ENCODE results near the gene MFNG.

Gene MFNG

DNA sequence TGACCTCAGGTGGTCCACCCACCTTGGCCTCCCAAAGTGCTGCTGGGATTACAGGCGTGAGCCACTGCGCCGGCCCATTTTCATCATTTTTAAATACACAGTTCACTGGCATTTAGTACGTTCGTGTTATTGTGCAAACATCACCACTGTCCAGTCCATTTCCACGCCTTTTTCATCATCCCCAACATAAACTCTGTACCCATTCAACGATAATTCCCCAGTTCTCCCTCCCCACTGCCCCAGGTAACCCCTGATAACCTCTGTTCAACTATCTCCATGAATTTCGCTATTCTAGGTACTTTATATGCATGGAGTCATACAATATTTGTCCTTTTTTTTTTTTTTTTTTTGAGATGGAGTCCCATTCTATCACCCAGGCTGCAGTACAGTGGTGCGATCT, 40.7 kb downstream of the MFNG start:
- Mint-ChIP-seq H3K9me3 (peaks cover 7% of the 10 kb centered on the region), H3K36me3 (peaks cover 2% of the 10 kb centered on the region)
- ATAC-seq (ENCODE audit: low read depth): no peak

DNA sequence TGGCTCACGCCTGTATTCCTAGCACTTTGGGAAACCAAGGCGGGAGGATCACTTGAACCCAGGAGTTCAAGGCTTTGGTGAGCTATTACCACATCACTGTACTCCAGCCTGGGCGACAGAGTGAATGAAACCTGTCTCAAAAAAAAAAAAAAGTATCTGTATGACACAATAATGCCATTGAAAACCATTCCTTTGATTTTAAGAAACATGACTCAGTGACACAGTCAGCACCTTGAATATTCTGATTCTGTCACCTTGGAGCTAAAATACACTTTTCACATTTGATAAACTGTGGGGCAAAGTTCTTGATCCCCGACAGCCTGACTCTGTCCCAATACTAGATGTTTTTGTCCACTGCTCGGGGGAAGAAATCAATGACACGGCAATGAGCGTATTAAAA, 42.2 kb downstream of the MFNG start:
- H3K4me1 Mint-ChIP-seq: no peaks in the 10 kb centered on the region
- H3K4me3 Mint-ChIP-seq: no peak overlapping the region
- peaks cover 10% of the 10 kb centered on the region for H3K27me3 Mint-ChIP-seq
- peaks cover 7% of the 10 kb centered on the region for H3K9me3 Mint-ChIP-seq
- H3K36me3 Mint-ChIP-seq: peaks cover 2% of the 10 kb centered on the region
- H3K27ac Mint-ChIP-seq: no peak overlapping the region
- DNase-seq (ENCODE audit: low spot score in 2 of 2) (no peak), ATAC-seq (ENCODE audit: low read depth) (no peak)

More for the DNA sequence above, 40.7 kb downstream of the MFNG start:
- Mint-ChIP-seq H3K4me1 (no peaks in the 10 kb centered on the region), H3K27ac (no peak overlapping the region), H3K4me3 (no peak overlapping the region), H3K27me3 (peaks cover 10% of the 10 kb centered on the region)
- no peak for DNase-seq (ENCODE audit: low spot score in 2 of 2)

DNA sequence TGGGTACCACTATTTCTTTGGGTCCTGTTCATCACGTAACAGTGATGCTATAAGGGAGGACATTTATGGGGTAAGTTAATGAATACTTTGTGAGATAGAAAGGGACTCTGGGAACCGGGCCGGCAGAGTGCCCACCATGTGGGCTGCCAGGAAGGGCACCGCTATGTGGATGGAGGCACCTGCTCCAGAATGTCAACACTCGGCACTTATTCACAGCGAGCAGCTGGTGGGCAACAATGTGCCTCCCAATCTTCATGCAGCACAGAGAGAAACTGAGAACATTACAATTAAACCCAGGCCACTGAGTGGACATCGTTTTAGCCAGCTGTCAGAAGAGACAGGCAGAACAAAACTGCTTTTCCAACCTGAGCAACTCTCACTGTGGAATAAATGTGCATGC, 43.1 kb downstream of the MFNG start:
- Mint-ChIP-seq H3K27ac (no peak overlapping the region), H3K9me3 (peaks cover 7% of the 10 kb centered on the region), H3K27me3 (peaks cover 9% of the 10 kb centered on the region), H3K4me1 (no peaks in the 10 kb centered on the region), H3K4me3 (no peak overlapping the region), H3K36me3 (peaks cover 2% of the 10 kb centered on the region)
- no peak for DNase-seq (ENCODE audit: low spot score in 2 of 2)
- no peak for ATAC-seq (ENCODE audit: low read depth)

DNA sequence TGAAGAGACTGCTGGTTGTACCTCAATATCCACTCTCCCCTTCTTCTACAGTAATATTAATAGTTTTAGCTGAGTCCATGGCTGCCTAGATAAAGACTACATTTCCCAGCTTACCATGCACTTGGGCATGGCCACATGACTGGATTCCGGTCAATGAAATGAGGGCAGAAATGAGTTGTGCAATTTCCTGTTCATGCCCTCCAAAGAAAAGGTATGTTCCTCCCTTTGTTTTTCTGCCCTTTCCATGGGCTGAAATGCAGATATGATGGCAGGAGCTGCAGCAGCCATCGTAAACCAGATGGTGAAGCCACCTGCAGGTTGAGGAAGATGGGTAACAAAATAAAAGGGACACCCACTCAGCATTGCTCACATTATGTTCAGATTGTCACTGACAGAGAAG, 43.6 kb downstream of the MFNG start:
- no peak for ATAC-seq (ENCODE audit: low read depth)
- peaks cover 2% of the 10 kb centered on the region for H3K36me3 Mint-ChIP-seq

DNA sequence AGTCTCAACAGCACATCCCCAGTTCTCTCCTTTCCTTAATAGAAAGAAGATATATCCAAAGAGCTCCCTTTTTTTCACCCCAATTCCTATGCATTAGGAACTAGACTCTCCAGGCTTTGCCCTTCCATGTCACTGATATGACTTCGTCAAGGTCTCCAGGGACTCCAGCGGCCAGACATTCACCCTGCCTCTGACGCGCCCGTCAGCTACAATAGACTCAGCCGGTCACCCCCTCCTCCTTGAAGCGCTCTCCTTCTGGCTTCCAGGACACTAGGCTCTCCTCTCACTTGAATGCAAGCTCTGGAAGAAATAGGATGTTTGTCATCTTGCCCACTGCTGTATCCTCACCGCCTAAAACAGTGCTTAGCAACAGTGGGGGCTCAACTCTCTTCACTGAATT, 44.0 kb downstream of the MFNG start:
- Mint-ChIP-seq H3K36me3 (peaks cover 2% of the 10 kb centered on the region), H3K27me3 (peaks cover 11% of the 10 kb centered on the region), H3K4me1 (no peaks in the 10 kb centered on the region), H3K9me3 (peaks cover 7% of the 10 kb centered on the region), H3K27ac (no peak overlapping the region), H3K4me3 (no peak overlapping the region)
- no peak for DNase-seq (ENCODE audit: low spot score in 2 of 2)
- no peak for ATAC-seq (ENCODE audit: low read depth)

More for the DNA sequence above, 43.6 kb downstream of the MFNG start:
- H3K4me3 Mint-ChIP-seq: no peak overlapping the region
- no peak for DNase-seq (ENCODE audit: low spot score in 2 of 2)
- H3K27ac Mint-ChIP-seq: no peak overlapping the region
- H3K4me1 Mint-ChIP-seq: no peaks in the 10 kb centered on the region
- peaks cover 7% of the 10 kb centered on the region for H3K9me3 Mint-ChIP-seq
- peaks cover 9% of the 10 kb centered on the region for H3K27me3 Mint-ChIP-seq

DNA sequence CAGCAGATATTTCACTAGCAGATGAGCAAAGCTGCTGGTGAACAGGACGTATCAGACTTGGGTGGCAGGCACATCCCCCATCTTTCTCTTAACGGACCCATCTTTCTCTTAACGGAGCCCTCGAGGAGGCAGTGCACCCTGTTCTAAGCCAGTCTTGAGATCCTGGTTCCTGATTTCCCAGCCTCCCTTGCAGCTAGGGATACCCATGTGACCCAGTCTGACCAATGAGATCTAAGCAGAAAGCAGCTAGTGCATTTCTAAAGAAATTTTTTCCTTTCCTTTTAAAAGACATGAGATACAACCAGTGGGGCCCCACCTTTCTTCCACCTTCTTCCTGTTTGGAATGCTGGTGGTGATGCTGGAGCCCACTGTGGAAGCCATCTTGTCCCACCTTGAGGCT, 45.3 kb downstream of the MFNG start:
- Mint-ChIP-seq H3K27ac (no peak overlapping the region), H3K36me3 (peaks cover 2% of the 10 kb centered on the region), H3K4me3 (no peak overlapping the region), H3K4me1 (no peaks in the 10 kb centered on the region), H3K9me3 (peaks cover 7% of the 10 kb centered on the region), H3K27me3 (peaks cover 11% of the 10 kb centered on the region)
- DNase-seq (ENCODE audit: low spot score in 2 of 2) (no peak), ATAC-seq (ENCODE audit: low read depth) (no peak)

DNA sequence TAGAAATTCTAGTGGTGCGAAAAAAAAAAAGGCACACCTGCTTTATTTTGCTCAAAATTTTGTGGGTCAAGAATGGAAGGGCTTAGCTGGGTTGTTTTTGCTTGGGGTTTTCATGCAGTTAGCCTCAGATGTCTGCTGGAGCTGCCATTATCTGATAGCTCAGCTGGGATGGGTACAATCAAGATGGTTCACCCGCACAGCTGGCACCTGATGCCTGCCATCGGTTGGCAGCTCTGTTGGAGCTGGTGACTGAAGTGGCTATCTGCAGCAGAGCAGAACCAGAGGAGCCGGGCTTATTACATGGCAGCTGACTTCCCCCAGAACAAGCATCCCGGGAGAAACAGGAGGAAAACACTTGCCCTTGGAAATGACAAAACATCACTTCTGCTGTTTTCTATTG, 46.8 kb downstream of the MFNG start:
- ATAC-seq (ENCODE audit: low read depth): no peak

DNA sequence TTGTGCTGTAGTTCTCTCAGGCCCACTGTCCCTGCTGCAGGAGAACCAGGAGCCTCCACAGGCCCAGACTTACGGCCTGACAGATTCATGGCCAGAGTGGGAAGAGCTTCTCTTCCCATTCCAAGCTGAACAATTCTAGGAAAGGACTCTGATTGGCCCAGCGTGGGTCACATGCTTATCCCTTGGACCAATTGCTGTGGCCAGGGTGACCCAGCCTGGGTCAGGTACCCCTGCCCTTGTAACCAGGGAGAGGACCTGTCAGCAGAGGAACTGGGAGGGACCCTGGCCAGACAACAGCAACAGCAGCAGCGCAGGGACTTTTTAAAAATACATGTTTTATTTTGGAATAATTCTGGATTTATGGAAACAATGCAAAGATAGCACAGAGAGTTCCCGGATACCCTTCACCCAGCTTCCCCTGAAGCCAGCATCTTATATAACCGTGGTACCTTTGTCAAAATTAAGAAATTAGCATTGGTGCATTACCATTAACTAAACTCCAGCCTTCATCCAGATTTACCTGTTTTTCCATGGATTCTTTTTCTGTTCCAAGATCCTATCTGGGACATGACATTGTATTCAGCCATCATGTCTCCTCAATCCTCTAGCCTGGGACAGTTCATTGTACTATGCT, 50.1 kb downstream of the MFNG start:
- H3K4me1 Mint-ChIP-seq: no peaks in the 10 kb centered on the region
- no peak for ATAC-seq (ENCODE audit: low read depth)
- H3K27ac Mint-ChIP-seq: no peak overlapping the region
- H3K36me3 Mint-ChIP-seq: peaks cover 5% of the 10 kb centered on the region
- peaks cover 28% of the 10 kb centered on the region for H3K27me3 Mint-ChIP-seq
- H3K4me3 Mint-ChIP-seq: no peak overlapping the region
- no peaks in the 10 kb centered on the region for H3K9me3 Mint-ChIP-seq
- DNase-seq (ENCODE audit: low spot score in 2 of 2): no peak

More for the DNA sequence above, 46.8 kb downstream of the MFNG start:
- H3K4me3 Mint-ChIP-seq: no peak overlapping the region
- peaks cover 7% of the 10 kb centered on the region for H3K9me3 Mint-ChIP-seq
- H3K36me3 Mint-ChIP-seq: no peaks in the 10 kb centered on the region
- no peaks in the 10 kb centered on the region for H3K4me1 Mint-ChIP-seq
- no peak overlapping the region for H3K27ac Mint-ChIP-seq
- peaks cover 17% of the 10 kb centered on the region for H3K27me3 Mint-ChIP-seq
- no peak for DNase-seq (ENCODE audit: low spot score in 2 of 2)

DNA sequence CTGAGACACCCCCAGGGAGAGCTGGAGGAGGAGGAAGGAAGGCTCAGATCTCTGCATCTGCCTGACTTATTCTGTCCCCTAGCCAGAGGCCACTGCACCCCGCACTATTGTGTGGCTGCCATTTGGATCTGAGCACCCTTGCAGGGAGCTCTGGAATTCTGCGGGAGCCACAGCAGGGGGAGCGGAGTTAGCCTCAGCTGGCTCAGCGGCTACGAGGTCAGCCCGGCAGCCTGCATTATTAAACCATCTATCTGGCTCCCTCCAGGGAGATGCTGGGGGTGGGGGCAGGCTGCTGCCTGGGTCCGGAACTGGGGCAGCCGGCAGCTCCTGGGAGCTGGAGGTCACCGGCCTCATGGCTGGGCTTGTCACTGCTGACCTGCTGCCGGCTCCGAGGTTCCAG, 52.4 kb downstream of the MFNG start:
- no peak overlapping the region for H3K27ac Mint-ChIP-seq
- no peak for DNase-seq (ENCODE audit: low spot score in 2 of 2)
- ATAC-seq (ENCODE audit: low read depth): no peak
- peaks cover 44% of the 10 kb centered on the region for H3K27me3 Mint-ChIP-seq
- H3K36me3 Mint-ChIP-seq: peaks cover 5% of the 10 kb centered on the region
- no peaks in the 10 kb centered on the region for H3K9me3 Mint-ChIP-seq
- H3K4me1 Mint-ChIP-seq: no peaks in the 10 kb centered on the region
- no peak overlapping the region for H3K4me3 Mint-ChIP-seq

DNA sequence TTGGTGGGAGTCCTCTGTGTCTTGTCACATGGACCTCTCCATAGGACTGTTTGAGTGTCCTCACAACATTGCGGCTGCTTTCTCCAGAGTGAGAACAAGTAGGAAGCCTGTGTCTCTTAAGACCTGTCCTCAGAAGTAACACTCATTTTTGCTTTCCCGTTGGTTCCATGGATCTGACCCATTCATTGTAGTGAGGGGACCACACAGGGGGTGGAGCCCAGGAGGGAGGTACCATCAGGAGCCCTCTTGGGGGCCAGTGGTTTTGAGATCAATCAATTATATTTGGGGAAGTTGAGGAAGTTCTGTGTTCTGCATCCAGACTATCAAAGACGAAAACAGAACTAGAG, 53.5 kb downstream of the MFNG start:
- Mint-ChIP-seq H3K27ac (no peak overlapping the region), H3K9me3 (no peaks in the 10 kb centered on the region), H3K36me3 (peaks cover 5% of the 10 kb centered on the region), H3K4me3 (no peak overlapping the region), H3K4me1 (peaks cover 2% of the 10 kb centered on the region), H3K27me3 (peaks cover 47% of the 10 kb centered on the region)
- no peak for DNase-seq (ENCODE audit: low spot score in 2 of 2)
- no peak for ATAC-seq (ENCODE audit: low read depth)

DNA sequence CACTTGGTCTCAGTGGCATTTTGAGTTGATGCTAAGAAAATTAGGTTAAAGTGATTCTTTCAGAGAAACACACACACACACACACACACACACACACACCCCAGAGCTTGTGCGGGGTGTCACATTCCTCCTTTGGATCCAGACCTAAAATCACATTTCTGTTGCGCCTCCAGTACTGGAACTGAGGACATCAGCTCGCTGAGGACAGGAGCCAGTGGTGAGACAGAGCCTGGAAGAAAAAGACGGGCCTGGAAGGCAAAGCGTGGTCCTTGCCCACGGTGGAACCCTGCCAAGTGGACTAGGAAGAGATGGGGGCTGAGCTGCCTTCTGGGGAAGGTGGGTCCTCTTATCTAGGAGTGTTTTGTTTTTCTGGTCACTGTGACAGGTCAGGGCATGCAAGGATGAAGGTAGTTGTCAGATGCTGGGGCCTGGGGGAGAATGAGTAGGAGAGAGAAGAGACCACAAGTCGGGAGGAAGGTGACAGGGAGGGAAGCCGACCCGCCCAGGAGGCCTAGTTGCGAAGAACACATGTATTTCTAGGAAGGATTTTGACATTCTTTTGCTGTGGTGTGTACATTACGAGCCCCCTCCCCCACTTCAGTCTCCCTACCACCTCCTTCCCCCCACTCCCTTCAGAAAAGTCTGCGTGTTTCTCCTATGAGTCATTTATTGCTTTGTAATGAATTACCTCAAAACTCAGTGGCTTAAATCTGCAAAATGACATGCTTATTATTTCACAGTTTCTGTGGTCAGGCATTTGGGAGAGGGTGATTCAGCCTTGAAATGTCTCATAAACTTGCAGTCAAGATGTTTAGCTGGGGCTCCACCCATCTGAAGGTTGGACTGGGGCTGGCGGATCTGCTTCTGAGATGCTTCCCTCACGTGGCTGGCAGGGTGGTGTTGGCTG, 54.1 kb downstream of the MFNG start:
- ATAC-seq (ENCODE audit: low read depth): no peak
- H3K4me3 Mint-ChIP-seq: no peak overlapping the region
- peaks cover 5% of the 10 kb centered on the region for H3K36me3 Mint-ChIP-seq
- H3K4me1 Mint-ChIP-seq: peaks cover 2% of the 10 kb centered on the region
- peaks cover 44% of the 10 kb centered on the region for H3K27me3 Mint-ChIP-seq
- H3K27ac Mint-ChIP-seq: no peak overlapping the region
- no peak for DNase-seq (ENCODE audit: low spot score in 2 of 2)
- H3K9me3 Mint-ChIP-seq: no peaks in the 10 kb centered on the region

DNA sequence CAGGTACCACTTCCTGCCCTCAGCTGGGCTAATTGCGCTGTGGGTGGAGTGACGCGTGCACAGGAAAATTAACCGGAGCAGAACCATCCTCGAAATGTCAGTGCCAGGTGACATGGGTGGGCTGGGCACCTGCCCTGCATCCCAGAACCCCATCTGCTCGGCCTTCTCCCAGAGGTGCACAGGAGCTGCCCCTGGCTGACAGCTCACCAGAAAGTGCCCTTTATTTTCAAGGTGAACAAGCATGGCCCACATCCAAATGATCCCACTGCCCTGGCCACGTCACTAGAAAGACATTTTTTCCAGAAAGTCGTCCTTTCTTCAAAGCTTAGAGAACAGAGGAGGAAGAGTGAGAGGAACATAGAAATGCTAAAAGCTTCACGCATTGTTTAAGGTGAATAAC, 54.8 kb downstream of the MFNG start:
- Mint-ChIP-seq H3K27me3 (peaks cover 50% of the 10 kb centered on the region), H3K36me3 (peaks cover 5% of the 10 kb centered on the region), H3K9me3 (no peaks in the 10 kb centered on the region), H3K4me1 (peaks cover 2% of the 10 kb centered on the region), H3K27ac (no peak overlapping the region), H3K4me3 (no peak overlapping the region)
- DNase-seq (ENCODE audit: low spot score in 2 of 2): no peak
- ATAC-seq (ENCODE audit: low read depth): no peak

DNA sequence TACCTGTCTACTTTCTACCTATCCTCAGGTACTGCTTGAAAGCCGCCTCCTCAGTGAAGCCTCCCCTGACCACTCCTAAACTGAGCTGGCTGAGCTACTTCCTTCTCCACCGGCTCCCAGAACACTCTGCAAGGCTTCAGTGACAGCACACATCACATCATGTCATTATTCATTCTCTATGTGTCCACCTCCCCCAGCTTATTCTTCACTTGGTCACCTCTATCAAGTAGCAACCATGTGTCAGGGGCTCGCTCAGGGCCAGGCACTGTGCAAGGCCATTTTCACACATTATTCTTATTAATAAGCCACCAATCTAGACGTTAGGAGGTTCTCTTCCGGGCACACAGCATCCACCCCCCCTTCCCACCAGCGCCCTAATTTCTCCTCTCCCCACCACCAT, 55.2 kb downstream of the MFNG start:
- no peaks in the 10 kb centered on the region for H3K9me3 Mint-ChIP-seq
- DNase-seq (ENCODE audit: low spot score in 2 of 2) (no peak), ATAC-seq (ENCODE audit: low read depth) (no peak)
- H3K27ac Mint-ChIP-seq: no peak overlapping the region
- H3K4me1 Mint-ChIP-seq: peaks cover 2% of the 10 kb centered on the region
- H3K36me3 Mint-ChIP-seq: peaks cover 5% of the 10 kb centered on the region
- no peak overlapping the region for H3K4me3 Mint-ChIP-seq
- peaks cover 54% of the 10 kb centered on the region for H3K27me3 Mint-ChIP-seq

DNA sequence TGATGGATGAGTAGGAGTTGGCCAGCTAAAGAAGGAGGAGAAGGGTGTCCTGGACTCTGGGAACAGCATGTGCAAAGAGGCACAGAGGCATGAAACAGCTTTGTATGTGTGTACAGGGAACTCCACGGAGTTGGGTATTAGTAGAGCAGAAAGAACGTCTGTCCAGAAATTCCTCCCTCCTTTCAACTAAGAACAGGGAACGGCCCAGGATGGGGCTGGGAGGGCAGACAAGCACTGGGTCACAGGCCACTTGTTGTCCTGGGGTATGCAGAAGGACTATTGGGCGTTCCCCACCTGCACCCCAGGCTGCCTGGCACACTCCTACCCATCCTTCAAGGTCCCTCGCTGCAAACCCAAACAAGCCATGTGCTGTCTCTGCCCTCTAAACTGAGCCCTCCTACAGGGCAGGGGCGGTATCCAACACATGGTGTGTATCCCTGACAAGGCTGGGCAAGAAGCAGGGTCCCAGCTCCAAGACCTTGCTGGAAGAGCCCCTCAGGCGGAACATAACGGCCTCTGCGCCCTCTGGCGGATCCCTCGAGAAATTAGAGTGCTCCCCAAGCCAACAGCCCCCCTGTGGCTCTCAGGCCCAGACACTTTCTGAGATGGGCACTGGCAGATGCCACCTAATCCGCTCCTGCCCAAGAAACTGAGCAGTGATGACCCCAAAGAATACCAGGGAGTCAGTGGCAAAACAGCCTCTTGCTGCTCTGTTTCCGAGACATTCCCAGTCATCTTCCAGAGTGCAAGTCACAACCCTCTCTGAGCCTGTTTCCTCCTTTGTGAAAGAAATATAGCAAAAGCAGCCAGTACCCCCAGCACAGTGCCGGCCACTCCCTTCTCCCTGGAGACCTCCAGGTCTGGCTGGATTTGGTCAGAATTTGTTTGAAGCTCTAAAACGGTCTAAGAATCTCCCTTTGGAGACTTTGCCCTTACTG, 57.3 kb downstream of the MFNG start:
- peak; percentile 57 to 58 for DNase-seq (ENCODE audit: low spot score in 2 of 2)

More for the DNA sequence above, 57.3 kb downstream of the MFNG start:
- peak; percentile 69 for ATAC-seq (ENCODE audit: low read depth)
- H3K36me3 Mint-ChIP-seq: peaks cover 5% of the 10 kb centered on the region
- no peak overlapping the region for H3K27ac Mint-ChIP-seq
- no peaks in the 10 kb centered on the region for H3K9me3 Mint-ChIP-seq
- H3K4me1 Mint-ChIP-seq: peaks cover 4% of the 10 kb centered on the region
- peak overlapping the region; percentile 14 for H3K4me3 Mint-ChIP-seq
- peaks cover 57% of the 10 kb centered on the region for H3K27me3 Mint-ChIP-seq
